ENCODE measurements around the gene SMIM45.
A peak's percentile ranks its signal among the peaks of the same experiment; 100 is the strongest.

Gene SMIM45

DNA sequence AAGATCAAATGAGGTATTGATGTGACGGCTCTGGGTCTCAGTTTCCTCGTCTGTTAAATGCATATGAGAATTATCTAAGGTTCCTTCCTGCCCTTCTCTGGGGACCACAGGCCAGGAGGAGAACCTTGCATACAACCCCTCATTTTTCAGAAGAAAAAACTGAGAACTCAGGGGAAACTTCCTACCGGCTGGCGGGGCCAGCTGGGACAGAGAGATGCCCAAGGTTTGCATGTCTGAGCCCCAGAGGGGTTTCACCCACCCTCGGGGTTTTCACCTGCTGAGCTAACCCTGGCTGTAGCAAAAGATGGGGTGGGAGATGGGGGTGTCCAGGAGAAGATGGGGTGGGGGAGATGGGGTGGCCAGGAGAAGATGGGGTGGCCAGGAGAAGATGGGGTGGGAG, 29.6 kb upstream of the SMIM45 start:
- no peak overlapping the region for H3K27ac Mint-ChIP-seq
- intact Hi-C loops (cut with micrococcal nuclease) = no loop called here
- H3K9me3 Mint-ChIP-seq = no peaks in the 10 kb centered on the region
- H3K27me3 Mint-ChIP-seq = peaks cover 59% of the 10 kb centered on the region
- H3K36me3 Mint-ChIP-seq (ENCODE audit: low read depth) = no peaks in the 10 kb centered on the region
- H3K4me1 Mint-ChIP-seq (ENCODE audit: low read depth) = peaks cover 47% of the 10 kb centered on the region
- H3K4me3 Mint-ChIP-seq = no peak overlapping the region

DNA sequence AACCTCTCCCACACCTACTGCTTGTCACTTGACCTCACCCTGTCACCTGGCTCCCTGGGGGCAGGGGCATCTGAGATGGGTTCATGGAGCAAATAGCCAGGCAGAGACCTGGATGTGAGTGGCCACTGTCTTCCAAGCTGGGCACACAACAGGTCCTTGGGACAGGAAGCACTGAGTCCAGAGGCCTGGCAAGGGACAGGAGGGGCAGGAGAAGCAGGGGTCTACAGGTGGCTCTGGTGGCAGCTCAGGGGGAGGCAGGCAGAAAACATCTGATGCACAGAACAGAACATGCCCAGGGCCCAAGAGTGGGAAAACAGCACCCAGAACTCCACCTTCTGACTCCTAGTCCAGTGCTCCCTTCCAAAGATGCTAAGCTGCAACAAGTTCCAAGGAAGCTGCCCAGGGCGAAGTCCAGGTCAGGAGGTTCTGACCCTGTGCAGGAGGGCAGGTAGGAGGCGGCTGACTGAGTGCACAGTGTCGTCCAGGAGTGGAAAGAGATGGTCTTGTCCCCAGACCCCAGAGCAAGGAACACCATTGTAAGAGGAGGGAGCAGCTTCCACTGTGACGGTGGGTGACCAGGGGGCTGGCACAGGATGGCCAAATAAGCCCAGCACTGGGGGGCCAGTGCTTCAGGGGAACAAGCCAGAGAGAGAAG, 28.9 kb upstream of the SMIM45 start:
- no peak overlapping the region for H3K27ac Mint-ChIP-seq
- H3K4me1 Mint-ChIP-seq (ENCODE audit: low read depth) = peaks cover 40% of the 10 kb centered on the region
- H3K27me3 Mint-ChIP-seq = peaks cover 59% of the 10 kb centered on the region
- no peaks in the 10 kb centered on the region for H3K9me3 Mint-ChIP-seq
- no peaks in the 10 kb centered on the region for H3K36me3 Mint-ChIP-seq (ENCODE audit: low read depth)
- intact Hi-C loops (cut with micrococcal nuclease) = no loop called here
- H3K4me3 Mint-ChIP-seq = no peak overlapping the region

DNA sequence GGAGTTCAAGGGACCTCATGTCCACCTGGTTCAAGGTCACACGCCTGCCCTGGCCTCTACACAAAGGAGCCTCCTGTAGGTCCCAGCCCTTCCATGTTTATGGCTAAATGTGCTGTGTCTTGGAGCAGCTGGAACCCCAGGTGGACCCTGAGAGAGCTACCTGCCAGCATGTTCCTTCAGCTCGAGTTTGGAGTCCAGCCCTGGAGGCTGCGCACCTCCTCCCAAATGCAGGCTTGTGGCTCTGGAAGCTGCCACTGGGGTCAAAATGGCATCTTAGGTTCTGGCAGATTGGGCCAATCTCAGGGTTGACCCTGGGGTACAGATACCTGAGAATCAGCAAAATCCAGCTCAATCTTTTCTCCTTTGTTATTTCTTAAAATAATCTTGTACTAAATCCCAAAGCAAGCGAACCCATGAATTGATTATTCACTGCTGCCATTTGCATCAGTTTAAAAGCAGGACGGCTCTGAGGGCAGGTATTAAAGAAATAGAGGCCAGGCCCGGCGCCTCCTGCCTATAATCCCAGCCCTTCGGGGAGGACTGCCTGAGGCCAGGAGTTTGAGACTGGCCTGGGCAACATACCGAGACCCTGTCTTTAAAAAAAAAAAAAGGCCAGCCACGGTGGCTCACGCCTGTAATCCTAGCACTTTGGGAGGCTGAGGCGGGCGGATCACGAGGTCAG, 28.2 kb upstream of the SMIM45 start:
- Mint-ChIP-seq H3K9me3 (no peaks in the 10 kb centered on the region), H3K27me3 (peaks cover 65% of the 10 kb centered on the region), H3K27ac (no peak overlapping the region), H3K4me3 (no peak overlapping the region), H3K4me1 (ENCODE audit: low read depth) (peaks cover 36% of the 10 kb centered on the region), H3K36me3 (ENCODE audit: low read depth) (no peaks in the 10 kb centered on the region)
- intact Hi-C loops (cut with micrococcal nuclease) = no loop called here

- H3K36me3 Mint-ChIP-seq (ENCODE audit: low read depth) = no peaks in the 10 kb centered on the region
- no peaks in the 10 kb centered on the region for H3K9me3 Mint-ChIP-seq
- peak overlapping the region; percentile 54 for H3K4me3 Mint-ChIP-seq
- intact Hi-C loops (cut with micrococcal nuclease) = no loop called here
- peaks cover 67% of the 10 kb centered on the region for H3K27me3 Mint-ChIP-seq
- peak overlapping the region; percentile 20 for H3K27ac Mint-ChIP-seq
- peaks cover 28% of the 10 kb centered on the region for H3K4me1 Mint-ChIP-seq (ENCODE audit: low read depth)
Observed at GRCh38 chr22:41925783-41926460, 26.0 kb upstream of the SMIM45 start.

DNA sequence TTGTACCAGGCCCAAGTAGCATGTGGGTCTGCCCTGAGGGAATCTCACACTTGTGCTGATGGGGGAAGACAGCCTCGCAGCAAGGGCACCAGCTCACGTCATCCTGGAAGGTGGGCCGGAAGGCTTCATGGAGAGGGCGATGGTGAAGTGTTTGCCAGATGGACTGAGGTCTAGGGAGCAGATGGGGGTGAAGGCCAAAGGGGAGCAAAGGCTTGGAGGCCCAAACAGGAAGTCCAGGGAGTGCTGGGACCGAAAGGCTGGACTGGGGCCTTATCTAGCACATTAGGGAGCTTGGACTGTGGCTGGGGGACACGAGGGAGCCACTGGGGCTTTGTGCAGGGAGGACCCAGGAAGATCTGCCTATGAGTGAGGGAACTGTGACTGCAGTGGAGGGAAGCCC, 24.1 kb upstream of the SMIM45 start:
- H3K9me3 Mint-ChIP-seq = no peaks in the 10 kb centered on the region
- H3K27ac Mint-ChIP-seq = no peak overlapping the region
- H3K27me3 Mint-ChIP-seq = peaks cover 57% of the 10 kb centered on the region
- peaks cover 19% of the 10 kb centered on the region for H3K4me1 Mint-ChIP-seq (ENCODE audit: low read depth)
- H3K36me3 Mint-ChIP-seq (ENCODE audit: low read depth) = no peaks in the 10 kb centered on the region
- intact Hi-C loops (cut with micrococcal nuclease) = no loop called here
- H3K4me3 Mint-ChIP-seq = no peak overlapping the region

- H3K27ac Mint-ChIP-seq = no peak overlapping the region
- no peak overlapping the region for H3K4me3 Mint-ChIP-seq
- H3K4me1 Mint-ChIP-seq (ENCODE audit: low read depth) = peaks cover 19% of the 10 kb centered on the region
- peaks cover 49% of the 10 kb centered on the region for H3K27me3 Mint-ChIP-seq
- no peaks in the 10 kb centered on the region for H3K36me3 Mint-ChIP-seq (ENCODE audit: low read depth)
- no peaks in the 10 kb centered on the region for H3K9me3 Mint-ChIP-seq
- intact Hi-C loops (cut with micrococcal nuclease) = no loop called here
Observed at GRCh38 chr22:41928593-41929417, 23.1 kb upstream of the SMIM45 start.

- H3K27ac Mint-ChIP-seq = no peak overlapping the region
Observed at GRCh38 chr22:41929418-41929810, 22.5 kb upstream of the SMIM45 start.

GRCh38 chr22:41931701-41932269, 20.2 kb upstream of the SMIM45 start:
- Mint-ChIP-seq H3K4me1 (ENCODE audit: low read depth) (peaks cover 12% of the 10 kb centered on the region), H3K36me3 (ENCODE audit: low read depth) (no peaks in the 10 kb centered on the region), H3K9me3 (no peaks in the 10 kb centered on the region), H3K27ac (no peak overlapping the region), H3K4me3 (no peak overlapping the region), H3K27me3 (peaks cover 33% of the 10 kb centered on the region)
- intact Hi-C loops (cut with micrococcal nuclease) = no loop called here

More at GRCh38 chr22:41929418-41929810, 22.5 kb upstream of the SMIM45 start:
- H3K27me3 Mint-ChIP-seq = peaks cover 46% of the 10 kb centered on the region
- no peak overlapping the region for H3K4me3 Mint-ChIP-seq
- peaks cover 19% of the 10 kb centered on the region for H3K4me1 Mint-ChIP-seq (ENCODE audit: low read depth)
- no peaks in the 10 kb centered on the region for H3K9me3 Mint-ChIP-seq
- intact Hi-C loops (cut with micrococcal nuclease) = no loop called here
- no peaks in the 10 kb centered on the region for H3K36me3 Mint-ChIP-seq (ENCODE audit: low read depth)

GRCh38 chr22:41932353-41932752, 19.6 kb upstream of the SMIM45 start:
- intact Hi-C loops (cut with micrococcal nuclease) = no loop called here
- Mint-ChIP-seq H3K27ac (no peak overlapping the region), H3K27me3 (peaks cover 27% of the 10 kb centered on the region), H3K4me3 (no peak overlapping the region), H3K9me3 (no peaks in the 10 kb centered on the region), H3K4me1 (ENCODE audit: low read depth) (peaks cover 12% of the 10 kb centered on the region), H3K36me3 (ENCODE audit: low read depth) (no peaks in the 10 kb centered on the region)

DNA sequence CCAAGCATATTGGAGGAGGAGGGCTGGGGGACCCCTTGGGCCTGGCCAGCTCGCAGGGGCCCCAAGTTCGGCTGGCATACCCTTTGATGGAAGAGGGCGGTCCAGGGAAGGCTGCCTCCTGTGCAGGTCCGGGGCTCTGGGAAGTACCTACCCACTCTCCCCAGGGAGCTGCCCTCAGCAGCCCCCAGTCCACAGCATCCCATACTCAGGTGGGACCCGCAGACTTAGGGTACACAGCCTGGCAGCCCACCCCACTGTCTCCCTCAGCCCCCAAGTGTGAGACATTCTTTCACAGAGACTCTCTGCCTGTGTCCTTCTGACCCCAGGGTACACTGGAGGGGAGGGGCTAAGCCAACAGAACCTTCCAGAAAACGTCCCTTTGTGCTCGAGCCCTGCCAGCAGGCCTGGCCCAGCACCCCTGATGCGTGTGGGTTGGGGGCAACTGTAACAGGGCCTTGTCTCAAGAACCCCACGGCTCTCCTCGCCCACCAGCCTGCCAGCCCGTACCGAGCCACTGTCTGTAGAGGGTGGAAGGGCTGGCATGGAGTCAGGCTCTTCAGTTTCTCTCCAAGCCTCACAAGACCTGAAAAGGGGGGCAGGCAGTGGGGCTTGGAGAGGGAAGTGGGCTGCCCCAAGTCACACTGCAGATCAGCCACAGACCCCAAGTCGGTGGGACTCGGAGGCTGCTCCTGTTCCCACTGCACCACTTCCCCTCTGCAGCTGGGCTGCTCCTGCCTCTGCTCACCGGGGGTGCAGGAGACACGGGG, 18.4 kb upstream of the SMIM45 start:
- peaks cover 15% of the 10 kb centered on the region for H3K27me3 Mint-ChIP-seq
- intact Hi-C loops (cut with micrococcal nuclease) = no loop called here
- H3K27ac Mint-ChIP-seq = no peak overlapping the region
- H3K9me3 Mint-ChIP-seq = no peaks in the 10 kb centered on the region
- no peaks in the 10 kb centered on the region for H3K36me3 Mint-ChIP-seq (ENCODE audit: low read depth)
- no peak overlapping the region for H3K4me3 Mint-ChIP-seq
- peaks cover 11% of the 10 kb centered on the region for H3K4me1 Mint-ChIP-seq (ENCODE audit: low read depth)

- peaks cover 2% of the 10 kb centered on the region for H3K4me1 Mint-ChIP-seq (ENCODE audit: low read depth)
- no peak overlapping the region for H3K4me3 Mint-ChIP-seq
- H3K27ac Mint-ChIP-seq = no peak overlapping the region
- H3K27me3 Mint-ChIP-seq = peaks cover 6% of the 10 kb centered on the region
- intact Hi-C loops (cut with micrococcal nuclease) = no loop called here
- H3K9me3 Mint-ChIP-seq = no peaks in the 10 kb centered on the region
- H3K36me3 Mint-ChIP-seq (ENCODE audit: low read depth) = no peaks in the 10 kb centered on the region
Observed at GRCh38 chr22:41934284-41935014, 17.5 kb upstream of the SMIM45 start.

DNA sequence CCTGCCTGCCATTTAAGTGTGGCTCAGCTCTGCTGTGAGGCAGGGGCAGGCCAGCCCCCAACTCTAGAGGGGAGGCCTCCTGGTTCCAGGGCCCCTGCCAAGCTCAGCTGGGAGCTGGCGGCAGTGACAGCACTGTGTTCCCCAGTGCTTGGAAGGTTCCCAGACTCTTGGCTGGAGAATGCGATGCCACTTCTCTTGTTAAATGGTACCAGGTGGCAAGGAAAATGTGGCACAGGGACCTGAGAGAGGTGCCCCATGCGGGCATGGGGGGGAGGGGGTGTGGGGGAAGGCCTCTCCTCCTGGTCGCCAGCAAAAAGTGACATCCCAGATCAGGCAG, 17.0 kb upstream of the SMIM45 start:
- Mint-ChIP-seq H3K27ac (no peak overlapping the region), H3K9me3 (no peaks in the 10 kb centered on the region), H3K27me3 (peaks cover 4% of the 10 kb centered on the region), H3K36me3 (ENCODE audit: low read depth) (no peaks in the 10 kb centered on the region), H3K4me1 (ENCODE audit: low read depth) (peaks cover 3% of the 10 kb centered on the region), H3K4me3 (no peak overlapping the region)
- intact Hi-C loops (cut with micrococcal nuclease) = no loop called here

DNA sequence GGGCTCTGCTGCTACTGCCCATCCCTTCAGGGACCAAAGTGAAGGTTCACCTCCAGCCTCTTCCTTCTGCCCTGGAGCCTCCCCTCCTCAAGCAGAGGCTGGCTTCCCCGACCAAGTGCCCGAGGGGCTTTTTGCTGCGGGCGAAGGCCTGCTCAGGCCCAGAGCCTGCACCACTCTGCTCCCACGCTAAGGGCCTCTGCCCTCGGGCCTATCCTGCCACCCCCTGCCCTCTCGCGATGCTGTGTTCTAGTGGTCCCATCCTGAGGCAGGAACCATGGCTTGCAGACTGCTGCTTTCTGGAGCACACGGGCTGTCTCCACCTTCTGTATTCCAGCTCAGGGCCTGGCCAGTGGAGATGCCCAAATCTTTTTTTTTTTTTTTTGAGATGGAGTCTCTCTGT, 16.4 kb upstream of the SMIM45 start:
- H3K36me3 Mint-ChIP-seq (ENCODE audit: low read depth) = no peaks in the 10 kb centered on the region
- no peaks in the 10 kb centered on the region for H3K9me3 Mint-ChIP-seq
- no peak overlapping the region for H3K27ac Mint-ChIP-seq
- intact Hi-C loops (cut with micrococcal nuclease) = no loop called here
- H3K4me1 Mint-ChIP-seq (ENCODE audit: low read depth) = peaks cover 8% of the 10 kb centered on the region
- H3K4me3 Mint-ChIP-seq = no peak overlapping the region
- peaks cover 4% of the 10 kb centered on the region for H3K27me3 Mint-ChIP-seq
